B cell (primary cell): ENCODE measurements around the gene SLC26A3.

Experiments used
- CTCF ChIP-seq: fragments of 200-600 bp; IDR thresholded peaks from one replicate; pipeline ENCODE4 v1.8.0; 2022; ENCODE audit warnings: antibody characterized with exemption, mild to moderate bottlenecking
- EZH2 ChIP-seq: IDR thresholded peaks from 2 replicates; pipeline ENCODE4 v1.6.1; 2012; ENCODE audit warnings: borderline replicate concordance, low read depth, mild to moderate bottlenecking, moderate library complexity, low read length; ENCODE audit not compliant: insufficient read depth, poor library complexity, severe bottlenecking

DNA sequence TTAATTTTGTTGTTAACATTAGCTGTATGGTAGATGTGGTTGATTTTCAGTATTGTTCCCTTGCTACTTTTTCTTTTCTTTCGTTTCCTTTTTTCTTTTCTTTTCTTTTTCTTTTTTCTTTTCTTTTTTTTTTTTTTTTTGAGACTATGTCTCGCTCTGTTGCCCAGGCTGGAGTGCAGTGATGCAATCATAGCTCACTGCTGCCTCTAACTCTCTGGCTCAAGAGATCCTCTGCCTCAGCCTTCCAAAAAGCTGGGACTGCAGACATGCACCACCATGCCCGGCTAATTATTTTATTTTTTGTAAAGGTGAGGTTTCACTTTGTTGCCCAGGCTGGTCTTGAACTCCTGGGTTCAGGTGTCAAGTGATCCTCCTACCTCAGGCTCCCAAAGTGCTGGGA, 14.4 kb downstream of the SLC26A3 start:
- no peak for TF ChIP-seq CTCF
- no peak for TF ChIP-seq EZH2
